Ishikawa (cell line): ENCODE data around the gene LCN9.

Experiments
- CEBPB ChIP-seq: IDR thresholded peaks from 2 replicates; pipeline ENCODE4 v1.6.1; 2012
- EP300 ChIP-seq: IDR thresholded peaks from 2 replicates; pipeline ENCODE4 v1.6.1; 2012; ENCODE audit warnings: borderline replicate concordance
- MAX ChIP-seq: IDR thresholded peaks from 2 replicates; pipeline ENCODE4 v1.6.1; 2012
- RAD21 ChIP-seq: IDR thresholded peaks from 2 replicates; pipeline ENCODE4 v1.6.1; 2012; ENCODE audit warnings: low read depth
- TCF12 ChIP-seq: IDR thresholded peaks from 2 replicates; pipeline ENCODE4 v1.6.1; 2012; ENCODE audit warnings: low read depth

- TF ChIP-seq EP300 (no peak), TCF12 (no peak), RAD21 (no peak), CEBPB (no peak), MAX (no peak)
Measured at GRCh38 chr9:135711881-135712280, 48.8 kb downstream of the LCN9 start.
